Measurements from ENCODE around the gene OR5L2. TPM values are rescaled to one million over a fixed set of nuclear protein-coding genes. Genes with fewer than 3 reads are reported as not detected.
"Not testable (repeated sequence)": the region's sequence is repeated elsewhere in the genome, so short reads cannot be mapped to it uniquely, and the experiment has no call there.

Gene OR5L2
- not detected in 2 replicates for total RNA-seq

GRCh38 chr11:55826919-55827318 lies at the start of gene OR5L2:
TSS of gene OR5L2 (plus strand) at chr11:55827219. CDS start at chr11:55827219, 0 bp downstream.
- DNase-seq (ENCODE audit: low read depth in 2 of 2): no peak

DNA sequence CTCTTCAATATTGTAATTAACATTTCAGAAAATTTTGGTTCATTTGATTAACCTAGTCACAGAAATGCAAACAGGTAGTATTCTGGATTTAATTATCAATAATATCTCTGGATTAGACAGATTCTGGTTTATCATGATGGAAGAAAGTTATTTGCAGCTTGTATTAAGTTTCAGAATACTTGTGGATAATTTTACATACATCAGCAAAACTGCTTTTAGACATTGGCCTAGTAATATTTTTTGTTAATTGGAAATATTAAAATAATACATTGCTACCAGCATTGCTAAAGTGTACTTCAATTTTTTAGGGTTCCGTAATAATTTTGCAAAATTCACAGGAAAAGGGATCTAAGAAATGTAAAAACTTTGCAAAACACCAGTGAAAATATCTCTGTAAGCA lies 35.4 kb upstream of the OR5L2 start:
- DNase-seq (ENCODE audit: low read depth in 2 of 2): no peak

DNA sequence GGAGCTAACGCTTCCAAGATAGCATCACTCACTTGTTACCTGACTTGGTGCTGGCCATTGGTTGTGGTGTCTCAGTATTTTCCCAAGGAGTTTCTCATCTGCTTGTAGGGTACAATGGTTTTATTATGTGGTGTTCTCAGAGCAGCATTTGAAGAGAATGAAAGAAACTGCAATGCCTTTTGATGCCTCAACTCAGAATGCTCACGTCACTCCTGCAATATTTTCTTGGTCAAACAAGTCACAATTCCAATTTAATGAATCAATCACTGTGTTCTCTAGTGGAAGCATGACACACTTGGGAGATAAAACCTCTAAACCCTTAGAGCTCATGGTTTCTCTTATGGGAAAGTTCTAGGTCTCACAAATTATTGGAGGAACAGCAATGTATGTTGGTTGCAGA lies 33.7 kb upstream of the OR5L2 start:
- DNase-seq (ENCODE audit: low read depth in 2 of 2): no peak

GRCh38 chr11:55795256-55795655 lies 31.8 kb upstream of the OR5L2 start, which contains the start of gene OR5D14:
TSS of gene OR5D14 (plus strand) at chr11:55795556. CDS start at chr11:55795556, 0 bp downstream.
- no peak for DNase-seq (ENCODE audit: low read depth in 2 of 2)

- DNase-seq (ENCODE audit: low read depth in 2 of 2): no peak
Measured at GRCh38 chr11:55806248-55806647, 20.8 kb upstream of the OR5L2 start.

- DNase-seq (ENCODE audit: low read depth in 2 of 2): no peak
Measured at GRCh38 chr11:55811067-55811466, 16.0 kb upstream of the OR5L2 start, which contains the start of gene OR5L1. TSS of gene OR5L1 (plus strand) at chr11:55811367. CDS start at chr11:55811467, 100 bp downstream.

- no peak for DNase-seq (ENCODE audit: low read depth in 2 of 2)
Measured at GRCh38 chr11:55819330-55819729, 7.7 kb upstream of the OR5L2 start, which contains the start of gene OR5D18. TSS of gene OR5D18 (plus strand) at chr11:55819630. CDS start at chr11:55819630, 0 bp downstream.

DNA sequence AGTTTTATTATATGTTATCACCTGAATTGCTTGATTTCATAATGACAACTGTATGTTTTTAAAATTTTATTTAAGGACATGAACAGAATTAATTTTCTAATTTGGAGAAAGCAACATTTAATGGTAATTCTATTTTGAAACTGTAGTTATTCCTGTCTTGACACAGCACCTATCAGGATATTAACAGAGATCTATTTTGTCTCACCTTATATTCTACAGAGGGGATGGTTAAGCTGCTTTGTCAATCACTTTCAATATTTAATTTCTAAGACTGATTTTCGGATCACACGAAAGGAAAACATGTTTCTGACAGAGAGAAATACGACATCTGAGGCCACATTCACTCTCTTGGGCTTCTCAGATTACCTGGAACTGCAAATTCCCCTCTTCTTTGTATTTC lies 11.4 kb downstream of the OR5L2 start, which contains the start of gene OR5D16:
OR5D16 (plus strand) TSS at position 301 of the 400 bp plus-strand sequence; CDS start at position 301, 0 bp downstream.
- DNase-seq (ENCODE audit: low read depth in 2 of 2): no peak

DNA sequence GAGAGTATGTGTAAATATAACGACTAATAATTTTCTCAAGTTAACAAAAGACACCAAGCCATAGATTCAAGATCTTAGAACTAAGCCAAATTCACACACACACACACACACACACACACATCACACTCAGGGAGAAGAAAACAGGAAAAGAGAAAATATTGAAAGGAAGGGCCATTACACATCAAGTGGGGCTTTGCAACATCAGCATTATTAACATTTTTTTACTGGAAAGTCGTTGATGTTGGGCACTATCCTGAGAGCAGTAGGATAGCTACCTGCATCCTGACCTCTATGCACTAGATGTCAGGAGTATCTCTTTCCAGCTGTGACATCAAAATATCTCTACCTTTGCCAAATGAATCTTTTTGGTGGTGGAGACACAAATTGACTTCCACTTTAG lies 20.4 kb downstream of the OR5L2 start:
- DNase-seq (ENCODE audit: low read depth in 2 of 2): no peak

DNA sequence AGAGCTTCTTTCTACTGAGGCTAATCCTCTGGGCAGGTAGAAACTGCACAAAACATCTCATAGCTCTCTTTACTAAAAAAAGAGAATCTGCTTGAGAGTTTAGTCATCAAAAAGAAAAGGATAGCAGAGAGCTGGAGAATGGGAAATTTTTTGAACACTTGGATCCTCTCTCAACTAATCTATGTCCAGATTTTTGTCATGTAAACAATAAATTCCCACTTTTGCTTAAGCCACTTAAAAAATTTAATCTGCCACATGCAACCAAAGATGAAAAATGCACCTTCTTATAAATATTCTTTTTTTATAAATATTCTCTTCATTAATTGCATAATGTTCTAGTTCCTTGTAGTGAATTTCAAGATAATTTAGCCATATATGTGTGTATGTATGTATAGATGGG lies 22.0 kb downstream of the OR5L2 start:
- DNase-seq (ENCODE audit: low read depth in 2 of 2): no peak

DNA sequence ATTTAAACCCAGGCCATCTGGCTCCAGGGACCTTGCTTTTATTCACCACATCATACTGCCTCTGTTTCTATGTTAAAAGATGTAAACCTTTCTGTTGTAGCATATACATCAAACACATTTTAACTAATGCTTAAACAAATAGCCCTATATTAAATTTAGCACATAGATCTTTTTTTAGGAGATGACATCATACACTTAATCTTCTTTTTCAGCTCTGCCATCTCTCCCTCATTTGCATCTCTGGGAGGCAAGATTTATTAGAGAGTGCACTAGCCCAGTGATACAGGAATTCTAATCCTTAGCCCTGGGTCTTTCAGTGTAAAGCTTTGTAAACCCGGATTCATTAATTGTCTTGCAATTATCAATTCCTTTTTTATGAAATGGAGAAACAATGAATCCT lies 25.1 kb downstream of the OR5L2 start:
- no peak for DNase-seq (ENCODE audit: low read depth in 2 of 2)

- no peak for DNase-seq (ENCODE audit: low read depth in 2 of 2)
Measured at GRCh38 chr11:55854704-55855103, 27.7 kb downstream of the OR5L2 start.

- not testable (repeated sequence) for DNase-seq (ENCODE audit: low read depth in 2 of 2)
Measured at GRCh38 chr11:55867354-55867753, 40.3 kb downstream of the OR5L2 start.

GRCh38 chr11:55872731-55873130 lies 45.7 kb downstream of the OR5L2 start:
- DNase-seq (ENCODE audit: low read depth in 2 of 2): not testable (repeated sequence)

GRCh38 chr11:55873146-55873545 lies 46.1 kb downstream of the OR5L2 start:
- not testable (repeated sequence) for DNase-seq (ENCODE audit: low read depth in 2 of 2)

Other genes with a start within 250 kb of the OR5L2 start
- gene OR4C11, start 219.6 kb upstream of the OR5L2 start, total RNA-seq: not detected in 2 replicates
- gene OR4P4, start 192.1 kb upstream of the OR5L2 start, total RNA-seq: not detected in 2 replicates
- gene OR4S2, start 178.9 kb upstream of the OR5L2 start, total RNA-seq: not detected in 2 replicates
- not detected in 2 replicates for gene OR4C6, start 165.0 kb upstream of the OR5L2 start, total RNA-seq
- not detected in 2 replicates for gene OR5D13, start 53.8 kb upstream of the OR5L2 start, total RNA-seq
- gene OR5D14, start 31.7 kb upstream of the OR5L2 start, total RNA-seq: not detected in 2 replicates
- gene OR5L1, start 15.9 kb upstream of the OR5L2 start, total RNA-seq: not detected in 2 replicates
- gene OR5D18, start 7.6 kb upstream of the OR5L2 start, total RNA-seq: not detected in 2 replicates
- gene OR5D16, start 11.5 kb downstream of the OR5L2 start, total RNA-seq: not detected in 2 replicates
- gene TRIM51, start 56.1 kb downstream of the OR5L2 start, total RNA-seq: not detected in 2 replicates
- gene OR5W2, start 87.4 kb downstream of the OR5L2 start, total RNA-seq: not detected in 2 replicates
- gene OR5I1, start 109.2 kb downstream of the OR5L2 start, total RNA-seq: not detected in 2 replicates
- gene OR10AG1, start 142.7 kb downstream of the OR5L2 start, total RNA-seq: not detected in 2 replicates
- not detected in 2 replicates for gene OR5F1, start 167.4 kb downstream of the OR5L2 start, total RNA-seq
- not detected in 2 replicates for gene OR5AS1, start 200.4 kb downstream of the OR5L2 start, total RNA-seq

Data from dermis microvascular lymphatic vessel endothelial cell (primary cell).